GM23338 (cell line): ENCODE results near the gene AVPR1B.

ENCODE experiments used
- CTCF ChIP-seq, 2 experiments: fragments of 200-600 bp in 1 of 2; sonication (generic) in 1 of 2; conservative IDR thresholded peaks; 2 replicates each; pipeline versions ENCODE4 v1.5.1 to v1.6.1; 2016 to 2017; ENCODE audit warnings: antibody characterized with exemption in 2 of 2, low read depth in 2 of 2, mild to moderate bottlenecking in 2 of 2, moderate library complexity in 1 of 2
- EZH2 ChIP-seq: fragments of 200-600 bp; sonication (generic); IDR thresholded peaks from one replicate; pipeline ENCODE4 v1.8.0; 2017; ENCODE audit warnings: antibody characterized with exemption, mild to moderate bottlenecking, low read depth; ENCODE audit not compliant: unreplicated experiment
- EZH2phosphoT487 ChIP-seq: fragments of 200-600 bp; sonication (generic); IDR thresholded peaks from one replicate; pipeline ENCODE4 v1.8.1; 2018; ENCODE audit warnings: antibody characterized with exemption; ENCODE audit not compliant: unreplicated experiment
- JUNB ChIP-seq: IDR thresholded peaks from one replicate; pipeline ENCODE4 v1.6.1; 2016; ENCODE audit warnings: antibody characterized with exemption; ENCODE audit not compliant: unreplicated experiment
- POLR2AphosphoS5 ChIP-seq: IDR thresholded peaks from 2 replicates; pipeline ENCODE4 v1.6.1; 2016; ENCODE audit warnings: antibody characterized with exemption, low read depth
- TF ChIP-seq, protein P1 (sequence below): IDR thresholded peaks from one replicate; pipeline ENCODE4 v1.6.1; 2018; ENCODE audit warnings: antibody characterized with exemption; ENCODE audit not compliant: unreplicated experiment
- TF ChIP-seq, protein P2 (sequence below): IDR thresholded peaks from 2 replicates; pipeline ENCODE4 v1.6.1; 2016; ENCODE audit warnings: antibody characterized with exemption

DNA sequence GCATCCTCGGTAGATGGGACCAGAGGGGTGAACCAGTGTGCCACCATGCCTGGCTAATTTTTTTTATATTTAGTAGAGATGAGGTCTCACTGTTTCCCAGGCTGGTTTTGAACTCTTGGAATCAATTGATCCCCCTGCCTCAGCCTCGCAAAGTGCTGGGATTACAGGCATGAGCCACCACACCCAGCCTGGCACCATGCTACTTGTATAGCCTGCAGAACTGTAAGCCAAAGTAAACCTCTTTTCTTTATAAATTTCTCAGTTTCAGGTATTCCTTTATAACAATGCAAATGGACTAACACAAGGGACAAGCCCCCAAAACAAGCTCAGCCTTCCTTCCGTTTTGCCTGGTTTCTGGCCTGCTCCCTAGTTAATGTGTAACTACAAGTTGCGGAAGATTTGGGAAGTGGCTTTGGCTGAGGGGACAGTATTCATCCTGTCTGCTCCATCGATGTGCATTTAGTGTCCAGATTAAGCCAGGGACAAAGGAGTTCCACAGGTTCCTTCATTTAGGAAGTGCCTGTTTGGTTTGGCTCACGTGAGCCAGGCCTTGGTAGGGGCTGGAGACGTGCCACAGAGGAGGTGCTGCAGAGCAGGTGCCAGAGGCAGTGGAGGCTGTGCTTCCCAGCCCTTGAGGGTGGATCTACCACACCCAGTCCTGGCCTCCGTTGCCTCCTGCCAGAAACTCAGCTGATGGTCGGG is 4.4 kb downstream of the AVPR1B start:
- TF ChIP-seq POLR2AphosphoS5 (no peak), EZH2phosphoT487 (no peak), CTCF (conservative IDR thresholded peaks at IDR 0.05; ENCODE audit: low read depth in 2 of 2) (no peak), EZH2 (no peak), JUNB (no peak)
- TF ChIP-seq, protein P1, sequence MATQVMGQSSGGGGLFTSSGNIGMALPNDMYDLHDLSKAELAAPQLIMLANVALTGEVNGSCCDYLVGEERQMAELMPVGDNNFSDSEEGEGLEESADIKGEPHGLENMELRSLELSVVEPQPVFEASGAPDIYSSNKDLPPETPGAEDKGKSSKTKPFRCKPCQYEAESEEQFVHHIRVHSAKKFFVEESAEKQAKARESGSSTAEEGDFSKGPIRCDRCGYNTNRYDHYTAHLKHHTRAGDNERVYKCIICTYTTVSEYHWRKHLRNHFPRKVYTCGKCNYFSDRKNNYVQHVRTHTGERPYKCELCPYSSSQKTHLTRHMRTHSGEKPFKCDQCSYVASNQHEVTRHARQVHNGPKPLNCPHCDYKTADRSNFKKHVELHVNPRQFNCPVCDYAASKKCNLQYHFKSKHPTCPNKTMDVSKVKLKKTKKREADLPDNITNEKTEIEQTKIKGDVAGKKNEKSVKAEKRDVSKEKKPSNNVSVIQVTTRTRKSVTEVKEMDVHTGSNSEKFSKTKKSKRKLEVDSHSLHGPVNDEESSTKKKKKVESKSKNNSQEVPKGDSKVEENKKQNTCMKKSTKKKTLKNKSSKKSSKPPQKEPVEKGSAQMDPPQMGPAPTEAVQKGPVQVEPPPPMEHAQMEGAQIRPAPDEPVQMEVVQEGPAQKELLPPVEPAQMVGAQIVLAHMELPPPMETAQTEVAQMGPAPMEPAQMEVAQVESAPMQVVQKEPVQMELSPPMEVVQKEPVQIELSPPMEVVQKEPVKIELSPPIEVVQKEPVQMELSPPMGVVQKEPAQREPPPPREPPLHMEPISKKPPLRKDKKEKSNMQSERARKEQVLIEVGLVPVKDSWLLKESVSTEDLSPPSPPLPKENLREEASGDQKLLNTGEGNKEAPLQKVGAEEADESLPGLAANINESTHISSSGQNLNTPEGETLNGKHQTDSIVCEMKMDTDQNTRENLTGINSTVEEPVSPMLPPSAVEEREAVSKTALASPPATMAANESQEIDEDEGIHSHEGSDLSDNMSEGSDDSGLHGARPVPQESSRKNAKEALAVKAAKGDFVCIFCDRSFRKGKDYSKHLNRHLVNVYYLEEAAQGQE: no peak
- TF ChIP-seq, protein P2, sequence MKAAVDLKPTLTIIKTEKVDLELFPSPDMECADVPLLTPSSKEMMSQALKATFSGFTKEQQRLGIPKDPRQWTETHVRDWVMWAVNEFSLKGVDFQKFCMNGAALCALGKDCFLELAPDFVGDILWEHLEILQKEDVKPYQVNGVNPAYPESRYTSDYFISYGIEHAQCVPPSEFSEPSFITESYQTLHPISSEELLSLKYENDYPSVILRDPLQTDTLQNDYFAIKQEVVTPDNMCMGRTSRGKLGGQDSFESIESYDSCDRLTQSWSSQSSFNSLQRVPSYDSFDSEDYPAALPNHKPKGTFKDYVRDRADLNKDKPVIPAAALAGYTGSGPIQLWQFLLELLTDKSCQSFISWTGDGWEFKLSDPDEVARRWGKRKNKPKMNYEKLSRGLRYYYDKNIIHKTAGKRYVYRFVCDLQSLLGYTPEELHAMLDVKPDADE: no peak
